ENCODE data around the gene MAP3K14. TPM values are rescaled to one million over a fixed set of nuclear protein-coding genes. Genes with fewer than 3 reads are reported as not detected.
"Not testable (repeated sequence)": the region's sequence is repeated elsewhere in the genome, so short reads cannot be mapped to it uniquely, and the experiment has no call there.

The MAP3K14 gene
- total RNA-seq, 6 experiments from 2014 or later: 5.6 to 8.8 (median 6.6) TPM

- Mint-ChIP-seq H3K36me3 (ENCODE audit: low read depth) (no peaks in the 10 kb centered on the region), H3K4me3 (no peak overlapping the region), H3K27ac (no peak overlapping the region), H3K4me1 (ENCODE audit: low read depth) (no peaks in the 10 kb centered on the region), H3K27me3 (ENCODE audit: insufficient read depth) (peaks cover 17% of the 10 kb centered on the region), H3K9me3 (no peaks in the 10 kb centered on the region)
- TF ChIP-seq CTCF (IDR thresholded peaks at IDR 0.05): no peak
- DNase-seq: no peak
Observed at GRCh38 chr17:45253879-45254278, 62.9 kb downstream of the MAP3K14 start.

GRCh38 chr17:45253237-45253636 lies 63.6 kb downstream of the MAP3K14 start:
- H3K27me3 Mint-ChIP-seq (ENCODE audit: insufficient read depth): peaks cover 16% of the 10 kb centered on the region
- H3K4me1 Mint-ChIP-seq (ENCODE audit: low read depth); DNase-seq; H3K27ac Mint-ChIP-seq; H3K4me3 Mint-ChIP-seq; H3K9me3 Mint-ChIP-seq; H3K36me3 Mint-ChIP-seq (ENCODE audit: low read depth): not testable (repeated sequence)

- H3K9me3 Mint-ChIP-seq: no peaks in the 10 kb centered on the region
- H3K4me3 Mint-ChIP-seq: no peak overlapping the region
- no peak for TF ChIP-seq CTCF (IDR thresholded peaks at IDR 0.05)
- H3K27ac Mint-ChIP-seq: no peak overlapping the region
- H3K36me3 Mint-ChIP-seq (ENCODE audit: low read depth): no peaks in the 10 kb centered on the region
- peaks cover 10% of the 10 kb centered on the region for H3K27me3 Mint-ChIP-seq (ENCODE audit: insufficient read depth)
- no peak for DNase-seq
- peaks cover 2% of the 10 kb centered on the region for H3K4me1 Mint-ChIP-seq (ENCODE audit: low read depth)
Observed at GRCh38 chr17:45251931-45252330, 64.9 kb downstream of the MAP3K14 start.

- Mint-ChIP-seq H3K27ac (no peak overlapping the region), H3K4me3 (no peak overlapping the region; the same call in 1 of the 2 replicates)
Observed at GRCh38 chr17:45248132-45248957, 68.5 kb downstream of the MAP3K14 start.

GRCh38 chr17:45247429-45248131 lies 69.2 kb downstream of the MAP3K14 start:
- Mint-ChIP-seq H3K27me3 (ENCODE audit: insufficient read depth) (peaks cover 4% of the 10 kb centered on the region), H3K36me3 (ENCODE audit: low read depth) (no peaks in the 10 kb centered on the region), H3K4me3 (peak overlapping the region; percentile 87), H3K9me3 (no peaks in the 10 kb centered on the region), H3K4me1 (ENCODE audit: low read depth) (peaks cover 11% of the 10 kb centered on the region), H3K27ac (peak overlapping the region; percentile 74)
- DNase-seq: peak; percentile 70
- TF ChIP-seq CTCF (IDR thresholded peaks at IDR 0.05): no peak

More at GRCh38 chr17:45248132-45248957, 68.5 kb downstream of the MAP3K14 start:
- Mint-ChIP-seq H3K9me3 (no peaks in the 10 kb centered on the region), H3K27me3 (ENCODE audit: insufficient read depth) (peaks cover 3% of the 10 kb centered on the region), H3K4me1 (ENCODE audit: low read depth) (peaks cover 11% of the 10 kb centered on the region), H3K36me3 (ENCODE audit: low read depth) (no peaks in the 10 kb centered on the region)
- TF ChIP-seq CTCF (IDR thresholded peaks at IDR 0.05): no peak
- no peak for DNase-seq
